ENCODE results near the gene CARMIL1. TPM values are rescaled to one million over a fixed set of nuclear protein-coding genes. Genes with fewer than 3 reads are reported as not detected.

Gene CARMIL1
- total RNA-seq, 1 donor from 2014 or later: 19.1 TPM

- H3K9me3 Mint-ChIP-seq (ENCODE audit: unreplicated experiment): no peaks in the 10 kb centered on the region
- H3K27me3 Mint-ChIP-seq (ENCODE audit: low read depth, unreplicated experiment): no peaks in the 10 kb centered on the region
- H3K9me3 ChIP-seq (ENCODE audit: insufficient read depth, low read depth, low read length): no peaks in the 10 kb centered on the region
- H3K36me3 Mint-ChIP-seq (ENCODE audit: low read depth, unreplicated experiment): peaks cover 5% of the 10 kb centered on the region
- TF ChIP-seq, protein P1, sequence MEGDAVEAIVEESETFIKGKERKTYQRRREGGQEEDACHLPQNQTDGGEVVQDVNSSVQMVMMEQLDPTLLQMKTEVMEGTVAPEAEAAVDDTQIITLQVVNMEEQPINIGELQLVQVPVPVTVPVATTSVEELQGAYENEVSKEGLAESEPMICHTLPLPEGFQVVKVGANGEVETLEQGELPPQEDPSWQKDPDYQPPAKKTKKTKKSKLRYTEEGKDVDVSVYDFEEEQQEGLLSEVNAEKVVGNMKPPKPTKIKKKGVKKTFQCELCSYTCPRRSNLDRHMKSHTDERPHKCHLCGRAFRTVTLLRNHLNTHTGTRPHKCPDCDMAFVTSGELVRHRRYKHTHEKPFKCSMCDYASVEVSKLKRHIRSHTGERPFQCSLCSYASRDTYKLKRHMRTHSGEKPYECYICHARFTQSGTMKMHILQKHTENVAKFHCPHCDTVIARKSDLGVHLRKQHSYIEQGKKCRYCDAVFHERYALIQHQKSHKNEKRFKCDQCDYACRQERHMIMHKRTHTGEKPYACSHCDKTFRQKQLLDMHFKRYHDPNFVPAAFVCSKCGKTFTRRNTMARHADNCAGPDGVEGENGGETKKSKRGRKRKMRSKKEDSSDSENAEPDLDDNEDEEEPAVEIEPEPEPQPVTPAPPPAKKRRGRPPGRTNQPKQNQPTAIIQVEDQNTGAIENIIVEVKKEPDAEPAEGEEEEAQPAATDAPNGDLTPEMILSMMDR (IDR thresholded peaks at IDR 0.05; ENCODE audit: insufficient read depth, low read depth, low read length): no peak
- no peak for TF ChIP-seq EZH2 (IDR thresholded peaks at IDR 0.05; ENCODE audit: insufficient read depth, low read length)
- no peak overlapping the region for H3K4me2 ChIP-seq (ENCODE audit: low read length)
- peaks cover 4% of the 10 kb centered on the region for H3K4me1 Mint-ChIP-seq (ENCODE audit: low read depth, unreplicated experiment)
- no peak overlapping the region for H3K27ac ChIP-seq (ENCODE audit: low read depth, low read length)
- no peaks in the 10 kb centered on the region for H3K4me1 ChIP-seq (ENCODE audit: insufficient read depth, low read length)
- no peak overlapping the region for H3K4me3 ChIP-seq (ENCODE audit: insufficient read depth, low read depth, low read length)
- no peaks in the 10 kb centered on the region for H3K36me3 ChIP-seq (ENCODE audit: insufficient read depth, low read length)
- H2AFZ ChIP-seq (ENCODE audit: low read depth, low read length): no peak overlapping the region
- no peaks in the 10 kb centered on the region for H4K20me1 ChIP-seq (ENCODE audit: insufficient read depth, low read length)
- DNase-seq (ENCODE audit: low read depth) (no peak), FAIRE-seq (no peak)
- H3K79me2 ChIP-seq (ENCODE audit: insufficient read depth, low read length): no peaks in the 10 kb centered on the region
- H3K4me3 Mint-ChIP-seq (ENCODE audit: unreplicated experiment): no peak overlapping the region
- no peak overlapping the region for H3K27ac Mint-ChIP-seq (ENCODE audit: unreplicated experiment)
- H3K9ac ChIP-seq (ENCODE audit: low read length): no peak overlapping the region
- no peaks in the 10 kb centered on the region for H3K27me3 ChIP-seq (ENCODE audit: insufficient read depth, low read length)
Measured at GRCh38 chr6:25286891-25287290, 7.7 kb downstream of the CARMIL1 start.

DNA sequence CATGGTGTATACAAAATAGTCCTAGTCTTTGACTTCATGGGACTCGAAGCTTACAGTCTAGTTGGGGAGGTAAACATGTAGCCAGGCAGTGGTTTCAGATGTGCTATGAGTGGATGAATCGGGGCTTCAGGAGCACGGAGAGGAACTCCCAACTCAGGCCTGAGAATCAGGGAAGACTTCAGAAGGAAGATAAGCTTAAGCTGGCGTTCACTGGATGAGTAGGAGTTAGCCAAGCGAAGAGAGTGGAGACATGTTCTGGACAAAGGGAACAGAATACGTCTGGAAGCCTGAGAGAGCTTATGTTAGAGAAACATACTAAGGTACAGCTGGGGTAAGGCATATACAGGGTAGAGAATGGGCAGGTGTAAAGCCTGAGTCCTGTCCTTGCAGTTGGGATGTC is 8.8 kb downstream of the CARMIL1 start:
- H3K9me3 ChIP-seq (ENCODE audit: insufficient read depth, low read depth, low read length): no peaks in the 10 kb centered on the region
- H3K27ac ChIP-seq (ENCODE audit: low read depth, low read length): no peak overlapping the region
- no peaks in the 10 kb centered on the region for H3K27me3 Mint-ChIP-seq (ENCODE audit: low read depth, unreplicated experiment)
- H3K9ac ChIP-seq (ENCODE audit: low read length): no peak overlapping the region
- peaks cover 4% of the 10 kb centered on the region for H3K4me1 Mint-ChIP-seq (ENCODE audit: low read depth, unreplicated experiment)
- no peak for FAIRE-seq
- no peaks in the 10 kb centered on the region for H3K27me3 ChIP-seq (ENCODE audit: insufficient read depth, low read length)
- no peak overlapping the region for H3K4me3 Mint-ChIP-seq (ENCODE audit: unreplicated experiment)
- H3K27ac Mint-ChIP-seq (ENCODE audit: unreplicated experiment): no peak overlapping the region
- H2AFZ ChIP-seq (ENCODE audit: low read depth, low read length): no peak overlapping the region
- H3K4me3 ChIP-seq (ENCODE audit: insufficient read depth, low read depth, low read length): no peak overlapping the region
- H3K36me3 ChIP-seq (ENCODE audit: insufficient read depth, low read length): no peaks in the 10 kb centered on the region
- no peaks in the 10 kb centered on the region for H3K4me1 ChIP-seq (ENCODE audit: insufficient read depth, low read length)
- TF ChIP-seq, protein P1 (IDR thresholded peaks at IDR 0.05; ENCODE audit: insufficient read depth, low read depth, low read length): no peak
- no peak for TF ChIP-seq EZH2 (IDR thresholded peaks at IDR 0.05; ENCODE audit: insufficient read depth, low read length)
- no peak for DNase-seq (ENCODE audit: low read depth)
- H3K79me2 ChIP-seq (ENCODE audit: insufficient read depth, low read length): no peaks in the 10 kb centered on the region
- H4K20me1 ChIP-seq (ENCODE audit: insufficient read depth, low read length): no peaks in the 10 kb centered on the region
- no peaks in the 10 kb centered on the region for H3K9me3 Mint-ChIP-seq (ENCODE audit: unreplicated experiment)
- H3K36me3 Mint-ChIP-seq (ENCODE audit: low read depth, unreplicated experiment): peaks cover 5% of the 10 kb centered on the region
- no peak overlapping the region for H3K4me2 ChIP-seq (ENCODE audit: low read length)

- Histone ChIP-seq H3K4me3 (ENCODE audit: insufficient read depth, low read depth, low read length) (no peak overlapping the region), H2AFZ (ENCODE audit: low read depth, low read length) (no peak overlapping the region), H3K4me1 (ENCODE audit: insufficient read depth, low read length) (no peaks in the 10 kb centered on the region), H3K9ac (ENCODE audit: low read length) (no peak overlapping the region), H3K36me3 (ENCODE audit: insufficient read depth, low read length) (no peaks in the 10 kb centered on the region), H3K27ac (ENCODE audit: low read depth, low read length) (no peak overlapping the region), H3K4me2 (ENCODE audit: low read length) (no peak overlapping the region), H4K20me1 (ENCODE audit: insufficient read depth, low read length) (no peaks in the 10 kb centered on the region), H3K9me3 (ENCODE audit: insufficient read depth, low read depth, low read length) (no peaks in the 10 kb centered on the region), H3K79me2 (ENCODE audit: insufficient read depth, low read length) (no peaks in the 10 kb centered on the region), H3K27me3 (ENCODE audit: insufficient read depth, low read length) (no peaks in the 10 kb centered on the region)
- TF ChIP-seq, protein P1 (IDR thresholded peaks at IDR 0.05; ENCODE audit: insufficient read depth, low read depth, low read length): no peak
- TF ChIP-seq EZH2 (IDR thresholded peaks at IDR 0.05; ENCODE audit: insufficient read depth, low read length): no peak
- peaks cover 5% of the 10 kb centered on the region for H3K36me3 Mint-ChIP-seq (ENCODE audit: low read depth, unreplicated experiment)
- H3K27ac Mint-ChIP-seq (ENCODE audit: unreplicated experiment): no peak overlapping the region
- DNase-seq (ENCODE audit: low read depth): no peak
- FAIRE-seq: no peak
- H3K4me1 Mint-ChIP-seq (ENCODE audit: low read depth, unreplicated experiment): peaks cover 4% of the 10 kb centered on the region
- no peaks in the 10 kb centered on the region for H3K9me3 Mint-ChIP-seq (ENCODE audit: unreplicated experiment)
- no peak overlapping the region for H3K4me3 Mint-ChIP-seq (ENCODE audit: unreplicated experiment)
- H3K27me3 Mint-ChIP-seq (ENCODE audit: low read depth, unreplicated experiment): no peaks in the 10 kb centered on the region
Measured at GRCh38 chr6:25288518-25288917, 9.3 kb downstream of the CARMIL1 start.

All from astrocyte (in vitro differentiated cells and primary cell).